Testis (tissue), 2 donors: ENCODE results near the gene IER5.

Experiments
- CTCF ChIP-seq, 3 experiments: fragments of 450-650 bp in 2 of 3; fragments of 200-600 bp in 1 of 3; sonication (generic) in 1 of 3; IDR thresholded peaks; one replicate each; pipeline ENCODE4 v1.5.1; 2016 to 2019; ENCODE audit warnings: antibody characterized with exemption in 3 of 3, mild to moderate bottlenecking in 2 of 3, moderate library complexity in 1 of 3
- POLR2A ChIP-seq: fragments of 450-650 bp; IDR thresholded peaks from one replicate; pipeline ENCODE4 v1.6.1; 2017; ENCODE audit warnings: antibody characterized with exemption, mild to moderate bottlenecking, moderate library complexity

GRCh38 chr1:181110013-181110412, 21.5 kb downstream of the IER5 start:
- TF ChIP-seq CTCF (IDR thresholded peaks at IDR 0.05) = no peak
- no peak for TF ChIP-seq POLR2A
